ENCODE data around the gene BAZ1A.
"Not testable (repeated sequence)": the region's sequence is repeated elsewhere in the genome, so short reads cannot be mapped to it uniquely, and the experiment has no call there.

The BAZ1A gene

GRCh38 chr14:34851395-34851794, 23.8 kb downstream of the BAZ1A start:
- no peak for DNase-seq

DNA sequence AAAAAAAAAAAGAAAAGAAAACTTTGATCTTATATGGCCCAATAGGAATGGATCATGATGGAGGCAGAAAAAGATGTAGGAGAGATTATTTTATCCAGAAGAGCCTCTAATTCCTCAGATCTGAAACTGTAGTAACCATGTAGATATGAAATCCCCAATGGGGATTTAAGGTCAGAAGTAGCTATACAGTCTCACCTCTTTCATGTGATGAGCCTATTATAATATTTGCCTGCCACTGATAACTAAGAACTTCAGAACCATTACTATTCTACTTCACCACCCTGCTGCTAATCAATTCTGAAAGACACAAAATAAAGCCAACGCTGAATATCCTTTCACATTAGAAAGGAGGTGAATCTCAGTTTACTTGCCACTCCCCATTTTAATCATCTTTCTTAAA, 29.3 kb downstream of the BAZ1A start:
- DNase-seq = no peak

- DNase-seq = peak; percentile 66
Measured at GRCh38 chr14:34843011-34843554, 32.1 kb downstream of the BAZ1A start.

DNA sequence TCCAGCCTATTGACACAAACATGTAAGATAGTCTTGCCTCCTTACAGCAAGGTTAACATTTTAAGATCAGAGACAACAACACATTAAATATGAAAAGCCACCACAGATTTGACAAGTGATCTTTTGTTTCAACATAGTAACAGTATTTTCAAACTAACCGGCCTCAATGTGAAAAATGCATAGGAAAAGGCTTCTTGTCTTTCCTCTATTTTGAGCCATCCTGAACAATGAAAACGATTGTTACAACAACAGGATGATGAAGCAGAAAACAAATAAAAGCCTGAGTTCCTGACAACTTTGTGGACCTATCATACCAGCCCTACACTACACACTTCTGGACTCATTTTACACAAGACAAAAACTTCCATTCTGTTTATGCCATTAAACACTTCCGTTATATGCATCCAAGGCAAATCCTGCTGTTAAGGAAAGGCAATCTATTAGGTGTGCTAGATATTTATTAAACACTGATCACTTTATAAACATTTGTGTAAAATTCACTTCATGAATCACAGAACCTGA, 37.3 kb downstream of the BAZ1A start:
- DNase-seq = no peak

GRCh38 chr14:34835312-34835711, 39.8 kb downstream of the BAZ1A start:
- no peak for DNase-seq

DNA sequence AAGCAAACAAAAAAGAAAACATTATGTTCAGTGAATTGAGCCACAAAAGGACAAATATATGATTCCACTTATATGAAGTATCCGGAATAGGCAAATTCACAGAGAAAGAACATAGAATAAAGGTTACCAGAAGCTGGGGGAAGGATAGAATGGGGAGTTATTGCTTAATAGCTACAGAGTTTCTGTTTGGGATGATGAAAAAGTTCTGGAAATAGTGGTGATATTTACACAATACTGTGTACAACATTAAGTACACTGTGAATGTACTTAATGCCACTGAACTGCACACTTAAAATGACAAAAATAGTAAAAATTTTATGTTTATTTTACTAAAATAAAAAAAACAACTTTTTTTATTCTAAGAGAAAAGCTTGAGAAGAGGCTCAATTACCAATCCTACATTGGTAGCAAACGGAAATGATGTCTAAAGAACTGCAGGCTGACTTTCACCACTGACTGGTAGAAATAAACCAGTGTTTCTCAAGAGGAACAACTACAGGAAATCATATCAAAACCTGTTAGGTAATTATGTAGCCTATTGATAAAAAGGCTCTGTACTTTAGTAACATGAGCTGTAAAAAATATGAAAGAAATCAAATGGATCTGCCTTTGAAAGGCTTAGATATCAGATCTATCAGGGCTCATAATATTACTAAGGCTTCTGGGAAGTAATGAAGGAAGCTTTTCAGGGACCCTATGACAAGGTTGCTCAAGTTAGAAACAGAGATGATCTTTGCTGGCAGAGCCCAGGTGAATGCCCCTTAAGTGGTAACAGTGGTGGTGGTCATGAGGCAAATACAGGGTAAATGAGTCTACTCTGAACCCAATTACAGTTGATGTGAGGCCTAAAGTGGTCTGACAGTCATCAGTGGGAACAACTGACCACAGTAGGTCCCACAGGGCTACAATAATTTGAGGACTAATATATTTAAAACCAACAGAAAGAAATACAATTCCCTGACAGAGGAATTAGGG, 41.3 kb downstream of the BAZ1A start:
- DNase-seq = no peak

DNA sequence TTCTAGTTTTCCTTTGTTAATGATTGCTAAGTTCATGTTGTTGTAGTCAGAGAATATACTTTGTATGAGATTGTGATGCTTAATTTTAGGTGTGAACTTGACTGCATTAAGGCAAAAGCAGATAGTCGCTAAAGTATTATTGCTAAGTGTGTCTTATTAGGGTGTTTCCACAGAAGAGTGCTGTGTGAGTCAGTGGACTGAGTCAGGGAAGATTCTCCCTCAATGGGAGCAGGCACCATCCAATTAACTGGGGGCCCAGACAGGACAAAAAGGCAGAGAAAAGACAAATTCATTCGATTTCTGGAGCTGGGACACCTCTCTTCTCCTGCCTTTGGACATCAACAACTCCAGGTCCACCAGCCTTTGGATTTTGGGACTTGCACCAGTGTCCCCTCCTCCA, 48.5 kb downstream of the BAZ1A start:
- DNase-seq = no peak

GRCh38 chr14:34824826-34825225, 50.3 kb downstream of the BAZ1A start:
- no peak for DNase-seq

DNA sequence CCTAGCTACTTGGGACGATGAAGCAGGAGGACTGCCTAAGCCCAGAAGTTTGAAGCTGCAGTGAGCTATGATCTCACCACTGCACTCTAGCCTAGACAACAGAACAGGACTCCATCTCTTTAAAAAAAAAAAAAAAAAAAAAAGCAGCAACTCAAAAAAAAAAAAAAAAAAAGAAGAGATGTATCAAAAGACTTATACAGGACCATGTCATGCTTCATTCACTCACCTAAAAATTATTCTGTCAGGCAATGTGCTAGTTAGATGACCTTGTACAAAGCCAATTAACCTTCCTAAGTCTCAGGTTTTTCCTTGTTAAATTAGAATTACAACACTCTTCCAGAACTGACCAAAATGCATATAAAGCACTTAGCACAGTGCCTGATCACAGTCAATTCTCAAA, 50.9 kb downstream of the BAZ1A start:
- DNase-seq = no peak

DNA sequence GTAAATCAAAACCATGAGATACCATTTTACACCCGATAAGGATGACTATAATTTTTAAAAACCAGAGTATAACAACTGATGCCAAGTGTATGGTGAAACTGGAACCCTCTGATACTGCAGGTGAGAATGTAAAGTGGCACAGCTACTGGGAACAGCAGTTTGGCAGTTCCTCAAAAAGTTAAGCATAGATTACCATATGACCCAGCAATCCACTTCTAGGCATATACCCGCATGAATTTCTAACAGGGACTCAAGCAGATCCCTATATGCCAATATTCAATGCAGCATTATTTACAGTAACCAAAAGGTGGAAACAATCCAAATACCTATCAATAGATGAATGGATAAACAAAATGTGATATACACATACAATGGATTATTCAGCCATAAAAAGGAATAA, 57.4 kb downstream of the BAZ1A start:
- no peak for DNase-seq

DNA sequence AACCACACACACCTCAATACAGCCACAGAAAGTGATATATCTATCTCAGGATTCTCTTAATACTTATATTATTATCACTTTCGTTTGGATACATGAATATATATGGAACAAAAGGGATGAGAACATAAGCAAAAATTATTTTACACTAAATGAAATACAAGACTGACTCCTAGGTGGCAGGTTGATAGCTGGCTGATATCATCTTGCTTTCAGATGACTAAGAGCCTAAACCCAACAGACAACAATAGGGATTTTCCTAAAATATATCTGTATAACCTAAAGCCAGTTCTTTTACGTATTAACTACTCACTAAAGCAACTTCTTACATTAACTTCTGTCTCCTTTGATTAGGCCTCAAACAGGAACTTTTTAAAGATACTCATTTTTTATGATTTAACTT, 65.1 kb downstream of the BAZ1A start:
- DNase-seq = no peak

GRCh38 chr14:34806257-34806656, 68.9 kb downstream of the BAZ1A start:
- no peak for DNase-seq

DNA sequence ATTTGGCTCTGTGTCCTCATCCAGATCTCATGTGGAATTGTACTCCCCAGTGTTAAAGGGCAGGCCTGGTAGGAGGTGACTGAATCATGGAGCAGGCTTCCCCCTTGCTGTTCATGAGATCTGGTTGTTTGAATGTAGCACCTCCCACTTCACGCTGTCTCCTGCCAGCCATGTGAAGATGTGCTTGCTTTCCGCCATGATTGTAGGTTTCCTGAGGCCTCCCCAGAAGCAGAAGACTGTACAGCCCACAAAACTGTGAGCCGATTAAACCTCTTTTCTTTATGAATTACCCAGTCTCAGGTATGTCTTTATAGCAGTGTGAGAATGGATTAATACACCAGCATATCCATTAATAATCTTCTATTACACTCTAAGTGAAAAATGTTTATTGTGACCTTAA, 70.2 kb downstream of the BAZ1A start:
- DNase-seq = no peak

- DNase-seq = not testable (repeated sequence)
Measured at GRCh38 chr14:34798861-34799260, 76.3 kb downstream of the BAZ1A start.

GRCh38 chr14:34797747-34798583, 77.2 kb downstream of the BAZ1A start:
- no peak for DNase-seq

DNA sequence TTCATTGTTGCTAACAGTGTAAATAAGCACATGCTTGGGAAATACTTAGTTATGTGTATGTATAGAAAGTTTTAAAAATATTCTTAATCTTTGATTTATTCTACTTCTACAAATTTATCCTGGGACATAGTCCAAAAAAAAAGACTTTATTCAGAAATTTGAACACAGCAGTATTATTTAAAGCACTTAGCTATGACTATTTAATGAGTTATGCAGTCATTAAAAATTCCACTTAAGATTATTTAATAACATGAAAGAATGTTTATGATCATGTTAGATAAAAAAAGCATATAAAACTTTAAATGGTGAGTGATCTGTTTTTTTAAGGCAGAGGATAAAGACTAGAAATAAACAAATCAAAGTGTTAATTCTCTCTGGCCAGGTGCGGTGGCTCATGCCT, 78.3 kb downstream of the BAZ1A start:
- DNase-seq = no peak

- no peak for DNase-seq
Measured at GRCh38 chr14:34794941-34795340, 80.2 kb downstream of the BAZ1A start.

DNA sequence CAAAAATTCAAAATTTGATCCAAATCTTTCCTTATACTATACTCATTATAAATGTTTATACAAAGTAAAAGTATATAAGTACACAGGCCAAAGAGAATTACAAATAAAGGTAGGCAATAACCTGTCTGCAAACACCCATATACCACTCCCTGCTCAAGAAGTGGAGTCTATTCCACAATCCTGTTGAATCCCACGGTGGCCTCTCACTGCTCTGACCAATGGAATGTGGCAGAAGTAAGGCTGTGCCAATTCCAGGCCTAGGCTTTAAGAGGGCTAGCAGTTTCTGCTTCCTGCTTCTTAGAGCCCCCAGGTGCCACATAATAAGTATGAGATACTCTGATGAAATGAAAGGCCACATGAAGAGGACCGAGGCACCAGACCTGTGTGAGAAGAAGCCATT, 80.9 kb downstream of the BAZ1A start:
- DNase-seq = no peak

DNA sequence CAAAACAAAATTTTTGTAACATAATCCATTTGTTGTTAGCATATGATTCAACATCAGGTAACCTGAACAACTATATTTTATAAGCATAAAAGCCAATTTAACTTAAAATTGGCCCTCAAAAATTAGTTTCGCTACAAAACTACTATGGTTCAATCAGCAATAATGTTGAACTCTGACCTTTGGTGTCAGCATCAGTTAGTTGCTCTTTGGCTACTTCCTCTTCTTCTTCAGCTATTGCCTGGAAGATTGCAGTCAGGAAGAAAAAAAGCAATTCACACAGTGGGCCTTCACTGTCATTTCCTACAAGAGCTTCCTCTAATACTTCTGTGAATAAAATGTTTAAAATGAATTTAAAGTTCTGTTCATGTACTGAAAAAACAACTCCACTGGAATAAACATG, 82.6 kb downstream of the BAZ1A start:
- DNase-seq = peak; percentile 7

GRCh38 chr14:34785223-34786006, 89.7 kb downstream of the BAZ1A start:
- DNase-seq = no peak

DNA sequence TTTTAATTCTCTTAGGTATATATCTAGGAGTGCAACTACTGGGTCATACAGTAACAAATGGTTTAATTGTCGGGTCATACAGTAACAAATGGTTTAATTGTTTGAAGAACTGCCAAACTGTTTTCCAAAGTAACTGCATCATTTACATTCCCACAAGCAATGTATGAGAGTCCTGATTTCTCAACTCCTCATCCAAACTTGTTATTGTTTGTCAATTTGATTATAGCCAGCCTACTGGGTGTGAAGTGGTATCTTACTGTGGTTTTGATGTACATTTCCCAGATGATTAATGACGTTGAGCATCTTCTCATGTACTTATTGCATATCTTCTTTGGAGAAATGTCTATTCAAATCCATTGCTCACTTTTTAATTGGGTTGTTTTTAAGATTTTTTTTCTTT, 93.1 kb downstream of the BAZ1A start:
- no peak for DNase-seq

DNA sequence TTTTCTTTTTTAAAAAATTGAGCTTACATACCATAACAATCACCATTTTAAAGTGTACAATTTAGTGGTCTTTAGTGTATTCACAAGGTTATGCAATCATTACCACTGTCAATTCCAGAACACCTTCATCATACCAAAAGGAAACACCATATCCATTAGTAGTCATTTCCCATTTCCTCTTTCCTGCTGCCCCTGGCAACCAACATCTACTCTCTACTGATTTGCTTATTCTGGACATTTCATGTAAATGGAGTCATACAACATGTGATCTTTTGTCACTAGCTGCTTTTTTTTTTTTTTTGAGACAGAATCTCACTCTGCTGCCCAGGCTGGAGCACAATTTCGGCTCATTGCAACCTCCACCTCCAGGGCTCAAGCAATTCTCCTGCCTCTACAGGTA, 93.9 kb downstream of the BAZ1A start:
- peak; percentile 5 for DNase-seq

DNA sequence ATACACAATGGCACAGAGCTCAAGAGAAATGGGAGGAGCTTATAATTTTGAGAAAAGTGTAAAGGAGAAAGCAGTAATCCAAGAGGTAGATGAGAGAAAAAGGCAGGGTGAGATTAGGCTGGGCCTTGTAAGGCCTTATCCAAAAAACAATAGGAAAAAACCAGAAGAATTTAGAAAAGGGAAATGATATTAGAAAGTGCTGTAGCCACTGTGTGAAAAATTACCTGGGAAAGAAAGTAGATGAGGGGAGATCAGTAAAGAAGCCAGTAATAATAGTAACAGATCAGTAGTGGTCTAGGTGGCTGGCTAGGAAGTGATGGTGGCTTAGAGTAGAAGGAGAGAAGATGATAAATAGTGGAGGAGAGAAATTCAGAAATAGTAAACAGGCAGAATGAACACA, 94.5 kb downstream of the BAZ1A start:
- no peak for DNase-seq
